ENCODE data around the gene MID2. TPM values are rescaled to one million over a fixed set of nuclear protein-coding genes. Genes with fewer than 3 reads are reported as not detected.

The MID2 gene
- total RNA-seq, 2 experiments from 2014 or later = not detected

- POLR2A ChIA-PET = no interaction called here
- H3K9me2 ChIP-seq (ENCODE audit: insufficient read depth, low read length) = no peaks in the 10 kb centered on the region
- H3K4me3 ChIP-seq (ENCODE audit: low read depth, low read length, poor library complexity, severe bottlenecking) = no peak overlapping the region
- H2AFZ ChIP-seq (ENCODE audit: low read length) = no peak overlapping the region
- H3K36me3 ChIP-seq (ENCODE audit: insufficient read depth, low read length) = no peaks in the 10 kb centered on the region
- intact Hi-C loops (cut with micrococcal nuclease; ENCODE audit: unreplicated experiment) = no loop called here
- BruUV-seq (replicated peaks) = no TSS peak
- H3K79me2 ChIP-seq (ENCODE audit: insufficient read depth, low read depth, low read length) = no peaks in the 10 kb centered on the region
- DNase-seq (ENCODE audit: low spot score) = no peak
- no peaks in the 10 kb centered on the region for H3K4me1 ChIP-seq (ENCODE audit: insufficient read depth, low read length, poor library complexity, severe bottlenecking)
- no peak for TF ChIP-seq EZH2phosphoT487 (IDR thresholded peaks at IDR 0.05; ENCODE audit: borderline replicate concordance, low read depth, low read length)
- TF ChIP-seq CTCF (conservative IDR thresholded peaks at IDR 0.05; ENCODE audit: low read length) = no peak
- no peaks in the 10 kb centered on the region for H4K20me1 ChIP-seq (ENCODE audit: insufficient read depth, low read length)
- H3K4me2 ChIP-seq (ENCODE audit: low read length) = no peak overlapping the region
- H3K9me3 ChIP-seq (ENCODE audit: low read length) = no peaks in the 10 kb centered on the region
- CTCF ChIA-PET (ENCODE audit: unreplicated experiment) = no interaction called here
- H3K27ac ChIP-seq (ENCODE audit: low read depth, low read length, poor library complexity, severe bottlenecking) = no peak overlapping the region
These were observed 35.4 kb downstream of the MID2 start for GRCh38 chrX:107861056-107861455.

GRCh38 chrX:107871136-107871535, 45.5 kb downstream of the MID2 start:
- H3K9me2 ChIP-seq (ENCODE audit: insufficient read depth, low read length) = no peaks in the 10 kb centered on the region
- no peak for DNase-seq (ENCODE audit: low spot score)
- no peaks in the 10 kb centered on the region for H3K9me3 ChIP-seq (ENCODE audit: low read length)
- ChIA-PET POLR2A (no interaction called here), CTCF (ENCODE audit: unreplicated experiment) (no interaction called here)
- H3K4me1 ChIP-seq (ENCODE audit: insufficient read depth, low read length, poor library complexity, severe bottlenecking) = no peaks in the 10 kb centered on the region
- H3K79me2 ChIP-seq (ENCODE audit: insufficient read depth, low read depth, low read length) = no peaks in the 10 kb centered on the region
- H3K27ac ChIP-seq (ENCODE audit: low read depth, low read length, poor library complexity, severe bottlenecking) = no peak overlapping the region
- TF ChIP-seq CTCF (conservative IDR thresholded peaks at IDR 0.05; ENCODE audit: low read length) (no peak), EZH2phosphoT487 (IDR thresholded peaks at IDR 0.05; ENCODE audit: borderline replicate concordance, low read depth, low read length) (no peak)
- H3K36me3 ChIP-seq (ENCODE audit: insufficient read depth, low read length) = no peaks in the 10 kb centered on the region
- no peak overlapping the region for H3K4me3 ChIP-seq (ENCODE audit: low read depth, low read length, poor library complexity, severe bottlenecking)
- H4K20me1 ChIP-seq (ENCODE audit: insufficient read depth, low read length) = no peaks in the 10 kb centered on the region
- H2AFZ ChIP-seq (ENCODE audit: low read length) = no peak overlapping the region
- intact Hi-C loops (cut with micrococcal nuclease; ENCODE audit: unreplicated experiment) = no loop called here
- H3K4me2 ChIP-seq (ENCODE audit: low read length) = no peak overlapping the region
- no TSS peak for BruUV-seq (replicated peaks)

GRCh38 chrX:107878106-107878505, 52.4 kb downstream of the MID2 start:
- no TSS peak for BruUV-seq (replicated peaks)
- no peaks in the 10 kb centered on the region for H3K9me3 ChIP-seq (ENCODE audit: low read length)
- no peak overlapping the region for H2AFZ ChIP-seq (ENCODE audit: low read length)
- H3K27ac ChIP-seq (ENCODE audit: low read depth, low read length, poor library complexity, severe bottlenecking) = no peak overlapping the region
- H4K20me1 ChIP-seq (ENCODE audit: insufficient read depth, low read length) = no peaks in the 10 kb centered on the region
- intact Hi-C loops (cut with micrococcal nuclease; ENCODE audit: unreplicated experiment) = no loop called here
- H3K9me2 ChIP-seq (ENCODE audit: insufficient read depth, low read length) = no peaks in the 10 kb centered on the region
- no peaks in the 10 kb centered on the region for H3K79me2 ChIP-seq (ENCODE audit: insufficient read depth, low read depth, low read length)
- H3K4me3 ChIP-seq (ENCODE audit: low read depth, low read length, poor library complexity, severe bottlenecking) = no peak overlapping the region
- TF ChIP-seq EZH2phosphoT487 (IDR thresholded peaks at IDR 0.05; ENCODE audit: borderline replicate concordance, low read depth, low read length) = no peak
- TF ChIP-seq CTCF (conservative IDR thresholded peaks at IDR 0.05; ENCODE audit: low read length) = no peak
- DNase-seq (ENCODE audit: low spot score) = no peak
- no peaks in the 10 kb centered on the region for H3K36me3 ChIP-seq (ENCODE audit: insufficient read depth, low read length)
- H3K4me1 ChIP-seq (ENCODE audit: insufficient read depth, low read length, poor library complexity, severe bottlenecking) = no peaks in the 10 kb centered on the region
- POLR2A ChIA-PET = no interaction called here
- CTCF ChIA-PET (ENCODE audit: unreplicated experiment) = no interaction called here
- no peak overlapping the region for H3K4me2 ChIP-seq (ENCODE audit: low read length)
